DOHH2 (cell line): ENCODE data around the gene CEBPZOS.
"Not testable (repeated sequence)": the region's sequence is repeated elsewhere in the genome, so short reads cannot be mapped to it uniquely, and the experiment has no call there.

Experiments
- H3F3A ChIP-seq: fragments of 200-600 bp; sonication (generic), shearing (Covaris generic); 2 replicates; pipeline ENCODE4 v1.6.0; 2016; ENCODE audit warnings: antibody characterized with exemption, mild to moderate bottlenecking; ENCODE audit not compliant: control insufficient read depth, insufficient read depth
- H3K27ac ChIP-seq: fragments of 200-600 bp; sonication (generic); 2 replicates; pipeline ENCODE4 v1.5.1; 2014; ENCODE audit warnings: low read depth, mild to moderate bottlenecking, low read length, moderate library complexity
- H3K27me3 ChIP-seq: fragments of 200-600 bp; sonication (generic); 2 replicates; pipeline ENCODE4 v1.6.1; 2014; ENCODE audit warnings: mild to moderate bottlenecking, low read length, mixed read lengths; ENCODE audit not compliant: control insufficient read depth
- H3K36me3 ChIP-seq: fragments of 200-600 bp; sonication (generic); 2 replicates; pipeline ENCODE4 v1.6.1; 2014; ENCODE audit warnings: mild to moderate bottlenecking, low read length, moderate library complexity, mixed read lengths; ENCODE audit not compliant: control insufficient read depth
- H3K4me1 ChIP-seq: fragments of 200-600 bp; sonication (generic); 2 replicates; pipeline ENCODE4 v1.6.1; 2014; ENCODE audit warnings: mild to moderate bottlenecking, low read length, mixed read lengths; ENCODE audit not compliant: control insufficient read depth
- H3K4me2 ChIP-seq: fragments of 200-600 bp; sonication (generic); 2 replicates; pipeline ENCODE4 v1.6.0; 2014; ENCODE audit warnings: mild to moderate bottlenecking, low read length, moderate library complexity
- H3K4me3 ChIP-seq: fragments of 200-600 bp; sonication (generic); 2 replicates; pipeline ENCODE4 v1.5.1; 2014; ENCODE audit warnings: mild to moderate bottlenecking, low read length, mixed read lengths
- H3K79me2 ChIP-seq: fragments of 200-600 bp; sonication (generic); 2 replicates; pipeline ENCODE4 v1.6.1; 2014; ENCODE audit warnings: mild to moderate bottlenecking, low read length, mixed read lengths; ENCODE audit not compliant: control insufficient read depth
- H3K9me2 ChIP-seq: fragments of 200-600 bp; sonication (generic); replicated peaks from 2 replicates; pipeline ENCODE4 v1.6.1; 2014; ENCODE audit warnings: mild to moderate bottlenecking, low read length, mixed read lengths; ENCODE audit not compliant: control insufficient read depth
- H3K9me3 ChIP-seq: fragments of 200-600 bp; sonication (generic); 2 replicates; pipeline ENCODE4 v1.6.1; 2014; ENCODE audit warnings: antibody characterized with exemption, low read length, mixed read lengths; ENCODE audit not compliant: control insufficient read depth, insufficient read depth
- H4K20me1 ChIP-seq: fragments of 200-600 bp; sonication (generic); 2 replicates; pipeline ENCODE4 v1.6.0; 2014; ENCODE audit warnings: low read depth, mild to moderate bottlenecking, antibody characterized with exemption, low read length, moderate library complexity; ENCODE audit not compliant: control insufficient read depth, insufficient read depth
- CTCF ChIP-seq: fragments of 200-600 bp; sonication (generic); IDR thresholded peaks from one replicate; pipeline ENCODE4 v1.5.1; 2014; ENCODE audit warnings: antibody characterized with exemption, mild to moderate bottlenecking, low read depth, low read length; ENCODE audit not compliant: poor library complexity, severe bottlenecking
- EZH2phosphoT487 ChIP-seq: fragments of 200-600 bp; sonication (generic); IDR thresholded peaks from 2 replicates; pipeline ENCODE4 v1.6.1; 2017; ENCODE audit warnings: borderline replicate concordance, mild to moderate bottlenecking, antibody characterized with exemption, low read length, moderate library complexity, mixed read lengths

CEBPZOS gene

DNA sequence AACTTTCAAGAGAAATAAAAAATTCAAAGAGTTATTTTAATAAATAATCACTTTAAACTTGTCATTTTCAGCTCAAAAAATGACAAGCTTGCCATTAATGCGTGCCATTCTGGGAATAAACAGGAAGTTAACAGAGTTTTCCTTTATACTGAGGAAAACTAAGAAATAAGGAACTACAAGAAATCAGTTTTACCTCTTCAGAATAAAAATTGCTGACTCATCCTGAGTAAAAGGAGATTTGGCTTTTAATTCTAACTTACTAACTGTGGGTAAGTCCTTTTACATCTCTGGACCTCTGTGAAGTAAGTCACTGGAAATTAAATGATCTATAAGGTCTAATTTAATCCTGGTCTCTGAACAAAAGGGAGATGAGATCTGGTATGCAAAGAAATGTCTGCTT lies 19.0 kb downstream of the CEBPZOS start:
- Histone ChIP-seq H3K79me2 (peaks cover 36% of the 10 kb centered on the region), H3K4me3 (no peak overlapping the region), H3K4me1 (peaks cover 10% of the 10 kb centered on the region), H3K9me3 (no peaks in the 10 kb centered on the region), H3K36me3 (peaks cover 88% of the 10 kb centered on the region), H3K4me2 (no peak overlapping the region), H3F3A (peaks cover 26% of the 10 kb centered on the region), H3K27me3 (no peaks in the 10 kb centered on the region), H3K27ac (no peak overlapping the region), H3K9me2 (no peaks in the 10 kb centered on the region), H4K20me1 (peaks cover 3% of the 10 kb centered on the region; the same call in 1 of the 2 replicates)
- no peak for TF ChIP-seq CTCF
- TF ChIP-seq EZH2phosphoT487 = no peak

DNA sequence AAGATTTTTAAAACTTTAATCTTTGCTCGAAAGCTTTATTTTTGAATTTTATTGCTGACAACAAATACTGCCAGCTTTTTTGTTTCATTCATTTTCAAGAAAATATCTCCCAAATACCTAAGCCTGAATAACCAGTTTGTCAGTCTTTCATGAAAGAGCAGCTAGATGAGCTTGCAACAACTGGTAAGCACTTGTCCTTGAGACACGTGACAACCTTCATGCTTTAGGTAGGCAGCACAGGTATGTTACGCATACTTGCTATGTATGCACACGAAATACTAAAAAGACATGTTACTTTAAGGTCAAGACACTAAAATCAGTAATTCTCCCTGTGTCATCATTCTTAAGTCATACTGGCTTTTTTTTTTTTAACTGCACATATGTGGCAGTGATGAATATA lies 22.8 kb downstream of the CEBPZOS start:
- Histone ChIP-seq H3K36me3 (peaks cover 87% of the 10 kb centered on the region), H3K27ac (no peak overlapping the region), H3K79me2 (peaks cover 50% of the 10 kb centered on the region), H3K4me2 (no peak overlapping the region), H3K4me1 (peaks cover 10% of the 10 kb centered on the region), H3K9me2 (no peaks in the 10 kb centered on the region), H3F3A (peaks cover 14% of the 10 kb centered on the region; the same call in 1 of the 2 replicates), H3K9me3 (no peaks in the 10 kb centered on the region), H3K4me3 (no peak overlapping the region), H4K20me1 (peaks cover 9% of the 10 kb centered on the region; the same call in 1 of the 2 replicates), H3K27me3 (no peaks in the 10 kb centered on the region)
- TF ChIP-seq CTCF (no peak), EZH2phosphoT487 (no peak)

DNA sequence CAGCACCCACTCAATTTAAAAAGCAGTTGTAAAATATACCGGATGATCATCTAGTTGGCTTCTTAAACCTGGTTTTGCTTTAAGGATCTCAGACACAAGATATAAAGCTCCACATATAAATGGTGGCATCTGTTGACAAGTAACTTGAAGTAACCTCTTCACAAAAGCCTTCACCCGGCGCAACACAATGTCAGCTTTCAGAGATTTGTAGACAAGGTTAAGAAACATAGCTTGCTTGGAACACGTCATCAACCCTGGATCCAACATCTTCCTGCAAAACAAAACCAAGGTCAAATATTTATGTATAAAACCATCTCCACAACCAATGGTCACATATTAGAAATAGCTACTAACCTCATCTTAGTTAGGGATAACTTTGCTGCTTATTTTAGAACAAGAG lies 26.8 kb downstream of the CEBPZOS start:
- Histone ChIP-seq H3K9me3 (no peaks in the 10 kb centered on the region), H3K4me2 (no peak overlapping the region), H3K4me3 (no peak overlapping the region), H4K20me1 (peaks cover 27% of the 10 kb centered on the region), H3K27ac (no peak overlapping the region), H3K36me3 (peaks cover 88% of the 10 kb centered on the region), H3K27me3 (no peaks in the 10 kb centered on the region), H3K9me2 (no peaks in the 10 kb centered on the region), H3K79me2 (peaks cover 79% of the 10 kb centered on the region), H3F3A (peaks cover 3% of the 10 kb centered on the region; the same call in 1 of the 2 replicates), H3K4me1 (peaks cover 24% of the 10 kb centered on the region)
- TF ChIP-seq EZH2phosphoT487 = no peak
- no peak for TF ChIP-seq CTCF

DNA sequence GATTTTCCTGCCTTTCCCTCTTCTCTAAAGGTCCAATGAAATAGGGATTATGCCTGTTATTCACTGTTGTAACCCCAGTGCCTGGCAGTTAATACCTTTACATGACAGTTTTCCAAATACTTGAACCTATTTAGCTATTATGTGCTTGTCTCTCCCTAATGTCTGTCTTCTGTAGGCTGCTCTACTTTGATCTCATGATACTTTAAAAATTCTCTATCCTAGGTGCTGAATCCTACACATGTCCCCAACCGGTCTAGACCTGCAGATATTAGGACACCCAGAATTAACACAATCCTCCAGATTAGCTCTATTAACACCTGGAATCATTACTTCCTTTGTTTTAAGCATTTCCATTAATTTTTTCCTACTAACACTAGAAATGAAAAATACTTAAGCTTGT lies 27.8 kb downstream of the CEBPZOS start:
- no peaks in the 10 kb centered on the region for H3K27me3 ChIP-seq
- peaks cover 31% of the 10 kb centered on the region for H3K4me1 ChIP-seq
- peak overlapping the region; percentile 16; the same call in 1 of the 2 replicates for H3K4me2 ChIP-seq
- no peak overlapping the region for H3K27ac ChIP-seq
- H3K9me3 ChIP-seq = no peaks in the 10 kb centered on the region
- H3K9me2 ChIP-seq = no peaks in the 10 kb centered on the region
- H3K36me3 ChIP-seq = peaks cover 88% of the 10 kb centered on the region
- TF ChIP-seq EZH2phosphoT487 (no peak), CTCF (no peak)
- H4K20me1 ChIP-seq = peaks cover 26% of the 10 kb centered on the region
- H3K79me2 ChIP-seq = peaks cover 80% of the 10 kb centered on the region
- H3F3A ChIP-seq = peaks cover 3% of the 10 kb centered on the region; the same call in 1 of the 2 replicates
- H3K4me3 ChIP-seq = no peak overlapping the region

GRCh38 chr2:37225129-37225528 lies 28.8 kb downstream of the CEBPZOS start:
- peaks cover 42% of the 10 kb centered on the region for H3K4me1 ChIP-seq
- H4K20me1 ChIP-seq = peaks cover 35% of the 10 kb centered on the region
- not testable (repeated sequence) for H3K27me3 ChIP-seq, H3K4me3 ChIP-seq, H3K27ac ChIP-seq, H3K9me3 ChIP-seq, H3F3A ChIP-seq, H3K9me2 ChIP-seq
- peaks cover 86% of the 10 kb centered on the region for H3K79me2 ChIP-seq
- peak overlapping the region; percentile 16; the same call in 1 of the 2 replicates for H3K4me2 ChIP-seq
- peaks cover 90% of the 10 kb centered on the region for H3K36me3 ChIP-seq
